Skeletal muscle cell (primary cell): ENCODE data around the gene RBP7.
A peak's percentile ranks its signal among the peaks of the same experiment; 100 is the strongest.
"Not testable (repeated sequence)": the region's sequence is repeated elsewhere in the genome, so short reads cannot be mapped to it uniquely, and the experiment has no call there.

Experiments
- DNase-seq: peaks from one replicate; pipeline ENCODE4 v3.0.0-alpha.2; 2010; ENCODE audit warnings: low read depth
- H3K4me3 ChIP-seq: 2 replicates; pipeline ENCODE4 v1.5.1; 2011; ENCODE audit warnings: low read depth, mild to moderate bottlenecking, control low read depth, low read length, moderate library complexity

Gene RBP7

GRCh38 chr1:10025354-10025753 lies 28.3 kb downstream of the RBP7 start:
- H3K4me3 ChIP-seq, result no peak overlapping the region
- DNase-seq, result no peak

GRCh38 chr1:10027027-10027426 lies 30.0 kb downstream of the RBP7 start:
- no peak overlapping the region for H3K4me3 ChIP-seq
- DNase-seq, result no peak

GRCh38 chr1:10028956-10029500 lies 32.0 kb downstream of the RBP7 start:
- H3K4me3 ChIP-seq, result not testable (repeated sequence)

GRCh38 chr1:10031461-10031860 lies 34.4 kb downstream of the RBP7 start:
- no peak for DNase-seq
- H3K4me3 ChIP-seq, result no peak overlapping the region

More at GRCh38 chr1:10028956-10029500, 32.0 kb downstream of the RBP7 start:
- not testable (repeated sequence) for DNase-seq

GRCh38 chr1:10032590-10033358 lies 35.7 kb downstream of the RBP7 start, which contains the start of gene UBE4B:
Gene UBE4B, plus strand, starts transcription at chr1:10032958. Its CDS starts 713 bp downstream, at chr1:10033671.
- DNase-seq, result peak; percentile 92
- peak within 1 kb of the TSS; percentile 84 for H3K4me3 ChIP-seq

GRCh38 chr1:10033359-10033845 lies 36.4 kb downstream of the RBP7 start:
- DNase-seq, result no peak
- H3K4me3 ChIP-seq, result peak overlapping the region; percentile 84

GRCh38 chr1:10042746-10043145 lies 45.7 kb downstream of the RBP7 start:
- DNase-seq, result no peak
- H3K4me3 ChIP-seq, result no peak overlapping the region

GRCh38 chr1:10045480-10046355 lies 48.7 kb downstream of the RBP7 start:
- DNase-seq, result no peak

GRCh38 chr1:10046356-10047085 lies 49.5 kb downstream of the RBP7 start:
- H3K4me3 ChIP-seq, result no peak overlapping the region
- no peak for DNase-seq

More at GRCh38 chr1:10045480-10046355, 48.7 kb downstream of the RBP7 start:
- H3K4me3 ChIP-seq, result no peak overlapping the region

GRCh38 chr1:10048601-10049000 lies 51.6 kb downstream of the RBP7 start:
- DNase-seq, result no peak
- H3K4me3 ChIP-seq, result no peak overlapping the region

GRCh38 chr1:10050611-10051010 lies 53.6 kb downstream of the RBP7 start:
- no peak overlapping the region for H3K4me3 ChIP-seq
- DNase-seq, result no peak

GRCh38 chr1:10051656-10052055 lies 54.6 kb downstream of the RBP7 start:
- DNase-seq, result no peak
- no peak overlapping the region for H3K4me3 ChIP-seq

- no peak overlapping the region for H3K4me3 ChIP-seq
- DNase-seq, result no peak
Measured at GRCh38 chr1:10052347-10052746, 55.3 kb downstream of the RBP7 start.

- no peak for DNase-seq
- H3K4me3 ChIP-seq, result no peak overlapping the region
Measured at GRCh38 chr1:10054465-10054864, 57.4 kb downstream of the RBP7 start.

GRCh38 chr1:10056599-10056987 lies 59.6 kb downstream of the RBP7 start:
- DNase-seq, result no peak
- H3K4me3 ChIP-seq, result no peak overlapping the region

- no peak overlapping the region for H3K4me3 ChIP-seq
Measured at GRCh38 chr1:10057343-10057742, 60.3 kb downstream of the RBP7 start.

GRCh38 chr1:10057796-10058195 lies 60.8 kb downstream of the RBP7 start:
- no peak for DNase-seq
- H3K4me3 ChIP-seq, result no peak overlapping the region

More at GRCh38 chr1:10057343-10057742, 60.3 kb downstream of the RBP7 start:
- DNase-seq, result no peak

GRCh38 chr1:10059342-10059718 lies 62.3 kb downstream of the RBP7 start:
- H3K4me3 ChIP-seq, result no peak overlapping the region
- DNase-seq, result no peak

- H3K4me3 ChIP-seq, result no peak overlapping the region
- DNase-seq, result no peak
Measured at GRCh38 chr1:10060311-10061100, 63.5 kb downstream of the RBP7 start.
